WTC11 (cell line): ENCODE results near the gene LAMA5. TPM values are rescaled to one million over a fixed set of nuclear protein-coding genes. Genes with fewer than 3 reads are reported as not detected.
A peak's percentile ranks its signal among the peaks of the same experiment; 100 is the strongest.

Experiments
- ATAC-seq: fragments of 200-7000 bp; cut with Tn5 transposase; 2 replicates; pipeline ENCODE4 v1.10.0; 2021; ENCODE audit warnings: mild to moderate bottlenecking, moderate library complexity
- CTCF ChIA-PET: fragments of 300-600 bp; sonication (Branson Sonifier 250); formaldehyde crosslinking; loops from one replicate; lab custom pipeline; 2021; ENCODE audit warnings: antibody characterized with exemption; lab: Charles Lee
- POLR2A ChIA-PET: fragments of 350-600 bp; sonication (Branson Sonifier 250); formaldehyde crosslinking; loops from one replicate; lab custom pipeline; 2021; ENCODE audit warnings: antibody characterized with exemption; lab: Charles Lee
- DNase-seq: peaks from one replicate; pipeline ENCODE4 v3.0.0; 2021; ENCODE audit warnings: low spot score
- H3K27ac Mint-ChIP-seq: 2 replicates; pipeline ENCODE4 v1.8.0; 2021; ENCODE audit warnings: mixed read lengths
- H3K27me3 Mint-ChIP-seq: 2 replicates; pipeline ENCODE4 v1.8.0; 2021; ENCODE audit warnings: low read depth, mild to moderate bottlenecking, moderate library complexity, mixed read lengths
- H3K36me3 Mint-ChIP-seq: 2 replicates; pipeline ENCODE4 v1.8.0; 2021; ENCODE audit warnings: mixed read lengths
- H3K4me1 Mint-ChIP-seq: 2 replicates; pipeline ENCODE4 v1.8.0; 2022; ENCODE audit warnings: mixed read lengths
- H3K4me3 Mint-ChIP-seq: 2 replicates; pipeline ENCODE4 v1.8.0; 2021; ENCODE audit warnings: mild to moderate bottlenecking, moderate library complexity, mixed read lengths
- H3K9me3 Mint-ChIP-seq: 2 replicates; pipeline ENCODE4 v1.8.0; 2021; ENCODE audit warnings: mixed read lengths
- ESRRA ChIP-seq: sonication (generic); formaldehyde crosslinking; IDR thresholded peaks from 2 replicates; pipeline ENCODE4 v1.8.1; 2022; ENCODE audit warnings: mild to moderate bottlenecking, missing genetic modification reagents, borderline replicate concordance
- ETV6 ChIP-seq: sonication (generic); formaldehyde crosslinking; IDR thresholded peaks from 2 replicates; pipeline ENCODE4 v1.8.1; 2022; ENCODE audit warnings: mild to moderate bottlenecking, missing genetic modification reagents
- FOXK1 ChIP-seq: sonication (generic); formaldehyde crosslinking; IDR thresholded peaks from 2 replicates; pipeline ENCODE4 v1.8.0; 2022; ENCODE audit warnings: mild to moderate bottlenecking, moderate library complexity, missing genetic modification reagents
- FOXP1 ChIP-seq: sonication (generic); formaldehyde crosslinking; IDR thresholded peaks from 2 replicates; pipeline ENCODE4 v1.8.0; 2022; ENCODE audit warnings: missing genetic modification reagents, mild to moderate bottlenecking, moderate library complexity, borderline replicate concordance
- GABPB1 ChIP-seq: sonication (generic); formaldehyde crosslinking; IDR thresholded peaks from 2 replicates; pipeline ENCODE4 v1.8.1; 2023; ENCODE audit warnings: mild to moderate bottlenecking, missing genetic modification reagents
- MYBL2 ChIP-seq: sonication (generic); formaldehyde crosslinking; IDR thresholded peaks from 2 replicates; pipeline ENCODE4 v1.8.1; 2023; ENCODE audit warnings: mild to moderate bottlenecking, moderate library complexity, missing genetic modification reagents
- NR2C2 ChIP-seq: sonication (generic); formaldehyde crosslinking; IDR thresholded peaks from 2 replicates; pipeline ENCODE4 v1.8.0; 2022; ENCODE audit warnings: mild to moderate bottlenecking, missing genetic modification reagents
- SMAD4 ChIP-seq: sonication (generic); formaldehyde crosslinking; IDR thresholded peaks from 2 replicates; pipeline ENCODE4 v1.8.0; 2022; ENCODE audit warnings: mild to moderate bottlenecking, missing genetic modification reagents
- ZBTB21 ChIP-seq: sonication (generic); formaldehyde crosslinking; IDR thresholded peaks from 2 replicates; pipeline ENCODE4 v1.8.1; 2023; ENCODE audit warnings: mild to moderate bottlenecking, missing genetic modification reagents, borderline replicate concordance
- ZNF396 ChIP-seq: fragments of 250-450 bp; sonication (Bioruptor Pico); IDR thresholded peaks from 2 replicates; pipeline ENCODE4 v1.8.0; 2021; ENCODE audit warnings: mild to moderate bottlenecking, moderate library complexity, borderline replicate concordance
- total RNA-seq: library from RNA; stranded (reverse); gene quantifications from 3 replicates; pipeline ENCODE4 v1.2.3, GENCODE V29; 2021
- TF ChIP-seq, protein P1 (sequence below): fragments of 250-450 bp; sonication (Bioruptor Pico); IDR thresholded peaks from 2 replicates; pipeline ENCODE4 v1.9.0; 2021; ENCODE audit warnings: mild to moderate bottlenecking
- TF ChIP-seq, protein P2 (sequence below): sonication (generic); formaldehyde crosslinking; IDR thresholded peaks from 2 replicates; pipeline ENCODE4 v1.8.0; 2022; ENCODE audit warnings: mild to moderate bottlenecking, missing genetic modification reagents
- TF ChIP-seq, protein P3 (sequence below): sonication (generic); formaldehyde crosslinking; IDR thresholded peaks from 2 replicates; pipeline ENCODE4 v1.8.1; 2023; ENCODE audit warnings: mild to moderate bottlenecking, missing genetic modification reagents
- TF ChIP-seq, protein P4 (sequence below): fragments of 250-450 bp; sonication (Bioruptor Pico); IDR thresholded peaks from 2 replicates; pipeline ENCODE4 v2.1.2; 2022; ENCODE audit warnings: mild to moderate bottlenecking, moderate library complexity
- TF ChIP-seq, protein P5 (sequence below): sonication (generic); formaldehyde crosslinking; IDR thresholded peaks from 2 replicates; pipeline ENCODE4 v1.8.0; 2022; ENCODE audit warnings: mild to moderate bottlenecking, missing genetic modification reagents
- TF ChIP-seq, protein P6 (sequence below): sonication (generic); formaldehyde crosslinking; IDR thresholded peaks from 2 replicates; pipeline ENCODE4 v1.8.0; 2023; ENCODE audit warnings: missing genetic modification reagents

The LAMA5 gene
- total RNA-seq, 1 experiment from 2014 or later: 329 TPM

DNA sequence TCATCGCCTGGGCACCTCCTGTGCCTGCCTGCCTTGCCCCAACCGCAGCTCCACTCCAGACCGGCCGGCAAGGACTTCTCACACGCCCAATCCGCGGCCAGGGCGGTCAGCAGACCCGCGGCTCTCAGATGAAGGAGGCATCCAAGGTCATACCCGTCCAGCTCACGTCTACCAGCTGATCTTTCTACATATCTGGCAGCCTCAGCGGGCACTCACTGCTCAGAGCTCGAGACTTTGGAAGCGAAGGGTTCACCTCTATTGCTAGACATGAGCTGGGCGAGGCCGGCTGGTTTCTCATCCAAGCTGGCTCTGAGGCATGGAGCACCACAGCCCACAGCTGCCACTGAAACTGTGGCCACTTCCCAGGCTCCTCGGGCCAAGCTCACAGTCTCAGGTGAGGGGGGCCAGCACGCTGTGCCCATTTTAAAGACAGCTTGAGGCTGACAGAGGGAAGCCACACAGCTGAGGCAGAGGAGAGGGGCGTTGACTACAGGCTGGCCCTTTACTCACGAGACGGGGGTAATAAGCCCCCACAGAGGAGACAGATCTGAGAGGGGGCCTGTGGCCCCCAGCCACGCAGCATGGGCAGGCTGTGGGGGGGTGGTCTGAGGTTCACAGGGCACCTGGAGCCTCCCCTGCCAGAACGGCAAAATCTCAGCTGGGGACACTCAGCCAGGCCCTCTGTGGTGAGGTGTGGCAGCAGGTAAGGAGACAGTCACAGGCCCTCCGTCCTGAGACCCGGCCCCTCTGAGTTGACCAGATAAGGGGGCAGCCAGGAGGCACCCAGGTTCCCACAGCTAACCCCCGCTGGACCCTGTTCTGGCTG, 2.0 kb downstream of the LAMA5 start:
- peak overlapping the region; percentile 76 for H3K27ac Mint-ChIP-seq
- peak overlapping the region; percentile 65 for H3K4me3 Mint-ChIP-seq
- no peaks in the 10 kb centered on the region for H3K36me3 Mint-ChIP-seq
- ChIA-PET CTCF (interaction anchor here (0.8 to 9.1 kb wide), 13 partner anchors 9 to 146 kb away, joined by 3 to 137 read pairs (median 4); partner anchors contain the start of genes ADRM1 and RPS21), POLR2A (interaction anchor here (0.6 to 4.8 kb wide), 7 partner anchors 8 to 223 kb away, joined by 3 to 29 read pairs (median 4); partner anchors contain the start of genes ADRM1 and RPS21)
- peaks cover 51% of the 10 kb centered on the region for H3K4me1 Mint-ChIP-seq
- H3K9me3 Mint-ChIP-seq: no peaks in the 10 kb centered on the region
- ATAC-seq (no peak), DNase-seq (no peak)
- no peaks in the 10 kb centered on the region for H3K27me3 Mint-ChIP-seq
- TF ChIP-seq ETV6 (CRISPR knock-in tag) (no peak), ZNF396 (no peak), GABPB1 (CRISPR knock-in tag) (no peak), NR2C2 (CRISPR knock-in tag) (no peak), ZBTB21 (CRISPR knock-in tag) (no peak)
- TF ChIP-seq, protein P1, sequence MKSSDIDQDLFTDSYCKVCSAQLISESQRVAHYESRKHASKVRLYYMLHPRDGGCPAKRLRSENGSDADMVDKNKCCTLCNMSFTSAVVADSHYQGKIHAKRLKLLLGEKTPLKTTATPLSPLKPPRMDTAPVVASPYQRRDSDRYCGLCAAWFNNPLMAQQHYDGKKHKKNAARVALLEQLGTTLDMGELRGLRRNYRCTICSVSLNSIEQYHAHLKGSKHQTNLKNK (CRISPR knock-in tag): no peak
- TF ChIP-seq, all 79 proteins: peak for 0

DNA sequence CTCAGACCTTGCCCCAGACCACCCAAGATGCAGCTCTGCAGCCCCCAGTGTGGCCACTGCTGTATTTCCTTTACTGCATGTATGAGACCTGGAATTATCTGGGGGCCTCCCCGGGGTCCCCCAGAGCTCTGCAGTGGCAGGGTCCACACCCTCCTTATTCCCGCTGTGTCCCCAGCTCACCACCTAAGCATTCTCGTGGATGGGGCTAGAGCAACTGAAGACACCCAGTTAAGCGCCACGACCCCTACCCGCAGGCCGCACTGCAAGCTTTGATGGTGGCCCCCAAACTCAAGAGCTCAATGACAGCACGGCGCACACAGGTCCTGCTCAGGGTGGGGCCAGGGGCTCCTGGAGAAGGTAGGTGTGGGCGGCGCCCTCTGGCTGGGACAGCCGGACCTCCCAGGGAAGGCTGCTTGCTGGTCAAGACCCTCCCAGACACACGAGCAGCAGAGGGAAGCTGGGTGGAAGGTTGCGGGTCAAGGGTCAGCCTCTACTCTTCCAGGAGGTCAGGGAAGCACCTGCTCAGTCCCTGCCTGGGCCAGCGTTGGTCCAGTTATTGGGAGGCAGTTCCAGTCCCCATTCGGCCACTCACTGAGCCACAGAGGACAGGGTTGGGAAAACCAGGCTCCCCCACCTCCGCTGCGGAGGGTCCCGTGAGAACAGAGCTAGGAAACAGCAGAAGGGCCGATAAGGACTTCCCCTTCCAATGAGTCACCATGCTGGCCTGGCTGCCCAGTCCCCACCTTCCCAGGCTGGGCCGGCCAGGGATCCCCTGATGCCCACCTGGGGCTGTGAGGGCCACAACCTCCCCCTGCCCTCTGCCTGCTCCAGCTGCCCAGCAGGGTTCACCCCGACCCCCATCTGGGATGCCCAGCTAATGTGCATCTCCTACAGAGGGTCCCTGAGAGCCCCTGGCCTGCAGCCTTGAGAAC, 2.9 kb downstream of the LAMA5 start:
- Mint-ChIP-seq H3K4me1 (peaks cover 46% of the 10 kb centered on the region), H3K9me3 (no peaks in the 10 kb centered on the region), H3K27me3 (no peaks in the 10 kb centered on the region), H3K36me3 (no peaks in the 10 kb centered on the region), H3K4me3 (peak overlapping the region; percentile 65), H3K27ac (peak overlapping the region; percentile 76)
- POLR2A ChIA-PET: interaction anchor here (0.5 to 4.8 kb wide), 6 partner anchors 13 to 94 kb away, joined by 3 to 29 read pairs (median 3); partner anchors contain the start of gene RPS21
- CTCF ChIA-PET: interaction anchor here (0.6 to 9.1 kb wide), 18 partner anchors 9 to 344 kb away, joined by 3 to 137 read pairs (median 3); partner anchors contain the start of genes ADRM1 and RPS21
- DNase-seq (peak; percentile 46), ATAC-seq (no peak)
- TF ChIP-seq ESRRA (CRISPR knock-in tag): no peak
- 0 out of 2 replicates have a peak, but pooled peaks have one; percentile 34 for TF ChIP-seq FOXP1 (CRISPR knock-in tag)
- TF ChIP-seq, protein P2, sequence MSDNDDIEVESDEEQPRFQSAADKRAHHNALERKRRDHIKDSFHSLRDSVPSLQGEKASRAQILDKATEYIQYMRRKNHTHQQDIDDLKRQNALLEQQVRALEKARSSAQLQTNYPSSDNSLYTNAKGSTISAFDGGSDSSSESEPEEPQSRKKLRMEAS (CRISPR knock-in tag): 0 out of 2 replicates have a peak, but pooled peaks have one; percentile 3
- TF ChIP-seq, protein P3, sequence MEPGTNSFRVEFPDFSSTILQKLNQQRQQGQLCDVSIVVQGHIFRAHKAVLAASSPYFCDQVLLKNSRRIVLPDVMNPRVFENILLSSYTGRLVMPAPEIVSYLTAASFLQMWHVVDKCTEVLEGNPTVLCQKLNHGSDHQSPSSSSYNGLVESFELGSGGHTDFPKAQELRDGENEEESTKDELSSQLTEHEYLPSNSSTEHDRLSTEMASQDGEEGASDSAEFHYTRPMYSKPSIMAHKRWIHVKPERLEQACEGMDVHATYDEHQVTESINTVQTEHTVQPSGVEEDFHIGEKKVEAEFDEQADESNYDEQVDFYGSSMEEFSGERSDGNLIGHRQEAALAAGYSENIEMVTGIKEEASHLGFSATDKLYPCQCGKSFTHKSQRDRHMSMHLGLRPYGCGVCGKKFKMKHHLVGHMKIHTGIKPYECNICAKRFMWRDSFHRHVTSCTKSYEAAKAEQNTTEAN: 0 out of 2 replicates have a peak, but pooled peaks have one; percentile 21

DNA sequence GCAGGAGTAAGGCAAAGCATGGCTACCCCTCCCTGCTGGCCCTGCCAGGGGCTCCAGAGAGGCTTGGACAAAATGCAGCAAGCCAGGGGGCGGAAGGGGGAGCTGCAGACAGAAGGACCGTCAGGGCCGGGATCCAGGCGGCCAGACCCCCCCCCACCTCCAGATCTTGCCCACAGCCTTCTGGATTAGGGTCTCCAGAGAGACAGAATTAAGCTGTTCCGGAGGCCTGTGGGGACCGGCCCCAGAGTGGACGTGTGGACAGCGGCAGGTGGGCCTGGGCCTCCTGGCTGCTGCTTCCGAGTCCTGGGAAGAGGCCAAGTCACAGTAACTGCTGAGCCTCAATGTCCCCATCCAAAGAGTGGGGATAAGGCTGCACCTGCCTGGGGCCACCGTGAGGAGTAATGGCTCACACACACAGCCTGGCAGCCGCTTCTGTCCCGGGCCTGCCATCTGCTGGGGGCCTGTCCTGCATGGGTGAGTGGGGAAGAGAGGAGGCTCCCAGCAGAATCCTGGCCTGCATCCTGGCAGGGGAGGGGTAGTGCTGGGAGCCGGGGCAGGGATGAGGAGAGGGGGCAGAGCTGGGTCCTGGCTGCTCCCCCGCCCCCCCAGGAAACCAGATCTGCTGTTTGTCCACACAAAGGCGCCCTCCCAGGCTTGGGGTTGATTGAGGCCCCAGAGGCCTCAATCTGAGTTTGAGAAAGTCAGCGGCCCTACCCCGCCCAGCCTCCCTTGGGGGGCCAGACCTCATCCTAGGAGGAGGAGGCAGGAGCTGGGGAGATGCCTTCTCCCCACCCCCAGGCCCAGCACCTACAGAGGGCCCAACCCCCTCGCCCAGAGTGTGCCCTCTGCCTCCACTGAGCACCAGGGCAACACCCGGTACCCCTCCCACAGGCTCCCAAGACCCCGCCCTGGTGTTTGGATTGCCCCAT, 3.9 kb downstream of the LAMA5 start:
- ATAC-seq: no peak
- CTCF ChIA-PET: interaction anchor here (0.6 to 9.1 kb wide), 12 partner anchors 10 to 61 kb away, joined by 3 to 137 read pairs (median 4); partner anchors contain the start of genes ADRM1 and RPS21
- POLR2A ChIA-PET: interaction anchor here (0.7 to 2.6 kb wide), 4 partner anchors 19 to 241 kb away, joined by 3 to 8 read pairs (median 4); partner anchors contain the start of gene RPS21
- no peaks in the 10 kb centered on the region for H3K9me3 Mint-ChIP-seq
- DNase-seq: peak; percentile 24
- no peaks in the 10 kb centered on the region for H3K36me3 Mint-ChIP-seq
- no peak overlapping the region for H3K4me3 Mint-ChIP-seq
- peaks cover 46% of the 10 kb centered on the region for H3K4me1 Mint-ChIP-seq
- H3K27ac Mint-ChIP-seq: peak overlapping the region; percentile 97
- no peaks in the 10 kb centered on the region for H3K27me3 Mint-ChIP-seq
- TF ChIP-seq, protein P4, sequence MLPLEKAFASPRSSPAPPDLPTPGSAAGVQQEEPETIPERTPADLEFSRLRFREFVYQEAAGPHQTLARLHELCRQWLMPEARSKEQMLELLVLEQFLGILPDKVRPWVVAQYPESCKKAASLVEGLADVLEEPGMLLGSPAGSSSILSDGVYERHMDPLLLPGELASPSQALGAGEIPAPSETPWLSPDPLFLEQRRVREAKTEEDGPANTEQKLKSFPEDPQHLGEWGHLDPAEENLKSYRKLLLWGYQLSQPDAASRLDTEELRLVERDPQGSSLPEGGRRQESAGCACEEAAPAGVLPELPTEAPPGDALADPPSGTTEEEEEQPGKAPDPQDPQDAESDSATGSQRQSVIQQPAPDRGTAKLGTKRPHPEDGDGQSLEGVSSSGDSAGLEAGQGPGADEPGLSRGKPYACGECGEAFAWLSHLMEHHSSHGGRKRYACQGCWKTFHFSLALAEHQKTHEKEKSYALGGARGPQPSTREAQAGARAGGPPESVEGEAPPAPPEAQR: no peak
- TF ChIP-seq, protein P5, sequence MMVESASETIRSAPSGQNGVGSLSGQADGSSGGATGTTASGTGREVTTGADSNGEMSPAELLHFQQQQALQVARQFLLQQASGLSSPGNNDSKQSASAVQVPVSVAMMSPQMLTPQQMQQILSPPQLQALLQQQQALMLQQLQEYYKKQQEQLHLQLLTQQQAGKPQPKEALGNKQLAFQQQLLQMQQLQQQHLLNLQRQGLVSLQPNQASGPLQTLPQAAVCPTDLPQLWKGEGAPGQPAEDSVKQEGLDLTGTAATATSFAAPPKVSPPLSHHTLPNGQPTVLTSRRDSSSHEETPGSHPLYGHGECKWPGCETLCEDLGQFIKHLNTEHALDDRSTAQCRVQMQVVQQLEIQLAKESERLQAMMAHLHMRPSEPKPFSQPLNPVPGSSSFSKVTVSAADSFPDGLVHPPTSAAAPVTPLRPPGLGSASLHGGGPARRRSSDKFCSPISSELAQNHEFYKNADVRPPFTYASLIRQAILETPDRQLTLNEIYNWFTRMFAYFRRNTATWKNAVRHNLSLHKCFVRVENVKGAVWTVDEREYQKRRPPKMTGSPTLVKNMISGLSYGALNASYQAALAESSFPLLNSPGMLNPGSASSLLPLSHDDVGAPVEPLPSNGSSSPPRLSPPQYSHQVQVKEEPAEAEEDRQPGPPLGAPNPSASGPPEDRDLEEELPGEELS (CRISPR knock-in tag): no peak
- TF ChIP-seq, protein P2 (CRISPR knock-in tag): no peak
- TF ChIP-seq FOXK1 (CRISPR knock-in tag) (no peak), MYBL2 (CRISPR knock-in tag) (no peak), SMAD4 (CRISPR knock-in tag) (no peak)
- TF ChIP-seq, protein P6, sequence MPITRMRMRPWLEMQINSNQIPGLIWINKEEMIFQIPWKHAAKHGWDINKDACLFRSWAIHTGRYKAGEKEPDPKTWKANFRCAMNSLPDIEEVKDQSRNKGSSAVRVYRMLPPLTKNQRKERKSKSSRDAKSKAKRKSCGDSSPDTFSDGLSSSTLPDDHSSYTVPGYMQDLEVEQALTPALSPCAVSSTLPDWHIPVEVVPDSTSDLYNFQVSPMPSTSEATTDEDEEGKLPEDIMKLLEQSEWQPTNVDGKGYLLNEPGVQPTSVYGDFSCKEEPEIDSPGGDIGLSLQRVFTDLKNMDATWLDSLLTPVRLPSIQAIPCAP (CRISPR knock-in tag): no peak
